A549 (cell line): ENCODE results near the gene RIN2. TPM values are rescaled to one million over a fixed set of nuclear protein-coding genes. Genes with fewer than 3 reads are reported as not detected.
A peak's percentile ranks its signal among the peaks of the same experiment; 100 is the strongest.

Source experiments
- ATAC-seq, 2 experiments: fragments of 200-7000 bp in 1 of 2; fragments of >200 bp in 1 of 2; cut with Nextera tagmentation in 1 of 2; cut with Tn5 transposase in 1 of 2; 3 replicates each; pipeline versions ENCODE4 v1.8.0 to v1.9.1; 2018 to 2020; ENCODE audit warnings: mild to moderate bottlenecking in 1 of 2, moderate library complexity in 1 of 2
- CTCF ChIA-PET: fragments of 300-600 bp; sonication (Branson Sonifier 250); formaldehyde crosslinking; extraction: SDS; loops from one replicate; lab custom pipeline; 2021; ENCODE audit warnings: antibody characterized with exemption, inconsistent platforms; lab: Yijun Ruan, JAX
- POLR2A ChIA-PET: fragments of 350-600 bp; formaldehyde crosslinking; extraction: SDS; loops from one replicate; lab custom pipeline; 2021; ENCODE audit warnings: antibody characterized with exemption, inconsistent platforms; lab: Yijun Ruan, JAX
- DNase-seq, 2 experiments: peaks; one replicate each; pipeline versions ENCODE4 v3.0.0 to v3.0.0-alpha.2; 2011 to 2016; ENCODE audit warnings: low read depth in 1 of 2, low spot score in 1 of 2
- FAIRE-seq: peaks from 2 replicates; lab custom pipeline; 2011; peaks lifted over from hg19 to GRCh38; lab: Jason Lieb, UNC
- H3K27ac ChIP-seq, 2 experiments: fragments of >200 bp; sonication (Bioruptor Twin); formaldehyde crosslinking; 3 replicates each; pipeline ENCODE4 v1.5.1; 2016 to 2017
- H3K4me1 ChIP-seq: fragments of >200 bp; sonication (Bioruptor Twin); formaldehyde crosslinking; 3 replicates; pipeline ENCODE4 v1.6.1; 2016
- H3K4me2 ChIP-seq: fragments of >200 bp; sonication (Bioruptor Twin); formaldehyde crosslinking; 3 replicates; pipeline ENCODE4 v1.6.1; 2016
- H3K4me3 ChIP-seq: fragments of >200 bp; sonication (Bioruptor Twin); formaldehyde crosslinking; 3 replicates; pipeline ENCODE4 v1.5.1; 2016
- H3K9me3 ChIP-seq: fragments of >200 bp; sonication (Bioruptor Twin); formaldehyde crosslinking; 3 replicates; pipeline ENCODE4 v1.6.1; 2016
- BCL3 ChIP-seq: fragments of >200 bp; sonication (Bioruptor Twin); formaldehyde crosslinking; IDR thresholded peaks from 3 replicates; pipeline ENCODE4 v1.6.1; 2016
- BHLHE40 ChIP-seq: IDR thresholded peaks from 2 replicates; pipeline ENCODE4 v1.6.1; 2012; ENCODE audit warnings: low read depth, low read length, inconsistent platforms
- CBX2 ChIP-seq: fragments of 200-600 bp; sonication (generic); IDR thresholded peaks from 2 replicates; pipeline ENCODE4 v1.6.1; 2016; ENCODE audit warnings: low read depth, mild to moderate bottlenecking, borderline replicate concordance
- CHD2 ChIP-seq: fragments of 150-350 bp; IDR thresholded peaks from 2 replicates; pipeline ENCODE4 v1.6.1; 2014; ENCODE audit warnings: low read length; ENCODE audit not compliant: partially characterized antibody
- CHD4 ChIP-seq: fragments of 200-600 bp; sonication (generic); IDR thresholded peaks from 2 replicates; pipeline ENCODE4 v1.6.1; 2016; ENCODE audit warnings: antibody characterized with exemption, mild to moderate bottlenecking, borderline replicate concordance
- CTCF ChIP-seq: fragments of >200 bp; sonication (Bioruptor Twin); formaldehyde crosslinking; IDR thresholded peaks from 3 replicates; pipeline ENCODE4 v1.5.1; 2016
- E2F6 ChIP-seq: IDR thresholded peaks from 2 replicates; pipeline ENCODE4 v1.6.1; 2012; ENCODE audit warnings: low read depth, borderline replicate concordance
- EP300 ChIP-seq, 2 experiments: fragments of >200 bp; sonication (Bioruptor Twin); formaldehyde crosslinking; IDR thresholded peaks; 2 replicates in 1 of 2; 3 replicates in 1 of 2; pipeline ENCODE4 v1.6.1; 2016 to 2017
- ESRRA ChIP-seq: fragments of 150-350 bp; IDR thresholded peaks from 2 replicates; pipeline ENCODE4 v1.6.1; 2014; ENCODE audit warnings: mild to moderate bottlenecking, low read length, borderline replicate concordance
- FOSL2 ChIP-seq, 2 experiments: fragments of 450-650 bp in 1 of 2; fragments of >200 bp in 1 of 2; sonication (Bioruptor Twin) in 1 of 2; formaldehyde crosslinking; IDR thresholded peaks; 2 replicates each; pipeline versions ENCODE4 v1.5.0 to v1.6.1; 2016 to 2020; ENCODE audit warnings: mild to moderate bottlenecking in 1 of 2, moderate library complexity in 1 of 2
- FOXS1 ChIP-seq: fragments of 250-450 bp; sonication (Bioruptor Pico); IDR thresholded peaks from 2 replicates; pipeline ENCODE4 v1.5.0; 2020; ENCODE audit warnings: mild to moderate bottlenecking, moderate library complexity
- GATA3 ChIP-seq: IDR thresholded peaks from 2 replicates; pipeline ENCODE4 v1.6.1; 2012; ENCODE audit warnings: borderline replicate concordance
- HDAC2 ChIP-seq: fragments of 200-600 bp; sonication (generic); IDR thresholded peaks from 2 replicates; pipeline ENCODE4 v1.6.1; 2016
- HEYL ChIP-seq: fragments of 250-450 bp; sonication (Bioruptor Pico); IDR thresholded peaks from 2 replicates; pipeline ENCODE4 v1.8.0; 2021; ENCODE audit warnings: mild to moderate bottlenecking, moderate library complexity
- HOXB13 ChIP-seq: fragments of 250-450 bp; sonication (Bioruptor Pico); IDR thresholded peaks from 2 replicates; pipeline ENCODE4 v1.5.0; 2020; ENCODE audit warnings: low read depth, mild to moderate bottlenecking, moderate library complexity
- JUN ChIP-seq, 2 experiments: fragments of >200 bp; sonication (Bioruptor Twin); formaldehyde crosslinking; IDR thresholded peaks; 2 replicates in 1 of 2; 3 replicates in 1 of 2; pipeline ENCODE4 v1.6.1; 2016 to 2017
- MAFK ChIP-seq: fragments of 450-650 bp; IDR thresholded peaks from 2 replicates; pipeline ENCODE4 v1.6.1; 2014; ENCODE audit not compliant: partially characterized antibody
- MAX ChIP-seq: IDR thresholded peaks from 2 replicates; pipeline ENCODE4 v1.6.1; 2012
- NFE2L2 ChIP-seq: fragments of 150-350 bp; conservative IDR thresholded peaks from 2 replicates; pipeline ENCODE4 v1.6.1; 2014; ENCODE audit warnings: low read length
- NR3C1 ChIP-seq: fragments of >200 bp; sonication (Bioruptor Twin); formaldehyde crosslinking; IDR thresholded peaks from 3 replicates; pipeline ENCODE4 v1.6.1; 2017
- PBX3 ChIP-seq: IDR thresholded peaks from 2 replicates; pipeline ENCODE4 v1.6.1; 2012
- POLR2AphosphoS2 ChIP-seq: conservative IDR thresholded peaks from 2 replicates; pipeline ENCODE4 v1.6.1; 2012; ENCODE audit warnings: low read length, improper control_type of control experiment, inconsistent platforms
- RAD21 ChIP-seq, 2 experiments: fragments of >200 bp in 1 of 2; sonication (Bioruptor Twin) in 1 of 2; formaldehyde crosslinking in 1 of 2; IDR thresholded peaks in 1 of 2; conservative IDR thresholded peaks in 1 of 2; 2 replicates in 1 of 2; 3 replicates in 1 of 2; pipeline ENCODE4 v1.6.1; 2012 to 2018; ENCODE audit warnings: inconsistent platforms in 1 of 2
- RCOR1 ChIP-seq: fragments of 150-350 bp; IDR thresholded peaks from 2 replicates; pipeline ENCODE4 v1.6.1; 2014; ENCODE audit warnings: antibody characterized with exemption, low read length, low read depth
- REST ChIP-seq: fragments of 200-600 bp; sonication (generic); IDR thresholded peaks from 2 replicates; pipeline ENCODE4 v1.6.1; 2016; ENCODE audit warnings: antibody characterized with exemption, mild to moderate bottlenecking, moderate library complexity
- RFX5 ChIP-seq: fragments of 450-650 bp; IDR thresholded peaks from 2 replicates; pipeline ENCODE4 v1.7.1; 2014; ENCODE audit warnings: antibody characterized with exemption, mild to moderate bottlenecking, moderate library complexity
- ZC3H11A ChIP-seq: fragments of 450-650 bp; IDR thresholded peaks from 2 replicates; pipeline ENCODE4 v1.6.1; 2014; ENCODE audit warnings: antibody characterized with exemption, mild to moderate bottlenecking
- WGBS: methylation state at CpG from one replicate; pipeline ENCODE4 v1.1.6; 2017; ENCODE audit errors: missing lambda C conversion rate; 5-methylcytosine and 5-hydroxymethylcytosine counted together
- polyA plus RNA-seq, 4 experiments: library from polyadenylated mRNA; depleted of rRNA in 3 of 4; stranded (reverse); fragments of >200 nt; fragmentation: RNase III in 1 of 4; extraction: RNeasy Plus Mini Kit Qiagen cat#74134 plus additional on column Dnase treatment in 1 of 4; gene quantifications; 2 replicates in 3 of 4; 3 replicates in 1 of 4; pipeline ENCODE4 v1.2.3, GENCODE V29; 2011 to 2017

RIN2 gene
- polyA plus RNA-seq, 2 of the 4 experiments (the other 2 are of a cell fraction): 22.4 to 34.7 TPM

GRCh38 chr20:19761326-19761725 is 3.3 kb downstream of the RIN2 start:
- no peak for ATAC-seq
- H3K4me2 ChIP-seq: no peak overlapping the region
- peaks cover 31% of the 10 kb centered on the region for H3K4me1 ChIP-seq

GRCh38 chr20:19761841-19762240 is 3.8 kb downstream of the RIN2 start:
- 86% methylated on average over 2 of the region's 2 CpGs for WGBS
- Histone ChIP-seq H3K27ac (no peak overlapping the region), H3K9me3 (no peaks in the 10 kb centered on the region), H3K4me3 (no peak overlapping the region), H3K4me1 (peaks cover 26% of the 10 kb centered on the region), H3K4me2 (no peak overlapping the region)
- ChIA-PET CTCF (interaction anchor here (1.5 kb wide), 1 partner anchor 59 kb away, joined by 3 read pairs; no protein-coding TSS in a partner anchor), POLR2A (no interaction called here)
- FAIRE-seq: no peak
- no peak for ATAC-seq
- no peak for DNase-seq
- no peak for TF ChIP-seq JUN (IDR thresholded peaks at IDR 0.05)

More at GRCh38 chr20:19761326-19761725, 3.3 kb downstream of the RIN2 start:
- POLR2A ChIA-PET: no interaction called here
- Histone ChIP-seq H3K9me3 (no peaks in the 10 kb centered on the region), H3K27ac (no peak overlapping the region), H3K4me3 (no peak overlapping the region)
- DNase-seq (no peak), FAIRE-seq (peak; percentile 56)
- TF ChIP-seq RFX5 (no peak), POLR2AphosphoS2 (no peak), MAX (no peak), CBX2 (no peak), HOXB13 (no peak), BCL3 (no peak), HDAC2 (no peak), FOSL2 (IDR thresholded peaks at IDR 0.05) (no peak), FOSL2 (CRISPR knock-in tag; IDR thresholded peaks at IDR 0.05) (no peak), FOXS1 (CRISPR knock-in tag) (no peak), MAFK (no peak), PBX3 (no peak), EP300 (IDR thresholded peaks at IDR 0.05) (no peak), HEYL (CRISPR knock-in tag) (no peak), ESRRA (no peak), CHD4 (no peak), JUN (IDR thresholded peaks at IDR 0.05) (no peak), GATA3 (no peak), NR3C1 (no peak)
- CTCF ChIA-PET: interaction anchor here (1.4 kb wide), 1 partner anchor 125 kb away, joined by 3 read pairs; no protein-coding TSS in a partner anchor

GRCh38 chr20:19764207-19764606 is 6.1 kb downstream of the RIN2 start:
- Histone ChIP-seq H3K4me1 (peaks cover 17% of the 10 kb centered on the region), H3K27ac (no peak overlapping the region), H3K9me3 (no peaks in the 10 kb centered on the region), H3K4me3 (no peak overlapping the region), H3K4me2 (no peak overlapping the region)
- DNase-seq (no peak), ATAC-seq (no peak), FAIRE-seq (no peak)
- POLR2A ChIA-PET: no interaction called here
- WGBS: 68% methylated on average over 8 of the region's 8 CpGs
- CTCF ChIA-PET: interaction anchor here (0.7 to 1.2 kb wide), 2 partner anchors 13 to 230 kb away, joined by 3 read pairs; no protein-coding TSS in a partner anchor
- TF ChIP-seq ESRRA (no peak), BHLHE40 (no peak), REST (no peak), GATA3 (no peak), CTCF (no peak), RAD21 (conservative IDR thresholded peaks at IDR 0.05 in 1 of 2, IDR thresholded peaks at IDR 0.05 in 1 of 2) (no peak), HEYL (CRISPR knock-in tag) (no peak), ZC3H11A (no peak), NFE2L2 (no peak), RCOR1 (no peak), E2F6 (no peak), CHD2 (no peak)
